Muscle of leg (tissue), 16 donors: Measurements from ENCODE around the gene ZRANB3. TPM values are rescaled to one million over a fixed set of nuclear protein-coding genes. Genes with fewer than 3 reads are reported as not detected.

Experiments
- DNase-seq: peaks from one replicate; pipeline ENCODE4 v3.0.0; 2013
- H3K27ac ChIP-seq: one replicate; pipeline ENCODE4 v1.5.1; 2013; ENCODE audit warnings: mild to moderate bottlenecking, low read length, control low read depth
- H3K27me3 ChIP-seq: one replicate; pipeline ENCODE4 v1.6.1; 2013; ENCODE audit warnings: low read length; ENCODE audit not compliant: control insufficient read depth, insufficient read depth
- H3K36me3 ChIP-seq: one replicate; pipeline ENCODE4 v1.6.1; 2013; ENCODE audit warnings: low read length; ENCODE audit not compliant: control insufficient read depth, insufficient read depth
- H3K4me1 ChIP-seq: one replicate; pipeline ENCODE4 v1.6.1; 2013; ENCODE audit warnings: low read length; ENCODE audit not compliant: control insufficient read depth, insufficient read depth
- H3K4me3 ChIP-seq: one replicate; pipeline ENCODE4 v1.5.1; 2013; ENCODE audit warnings: low read length, control low read depth
- H3K9me3 ChIP-seq: replicated peaks from 2 replicates; pipeline ENCODE4 v1.6.1; 2013; ENCODE audit warnings: low read depth, low read length; ENCODE audit not compliant: control insufficient read depth
- WGBS: methylation state at CpG from one replicate; pipeline ENCODE4 v1.1.5; 2013; ENCODE audit warnings: missing lambda C conversion rate; ENCODE audit not compliant: insufficient coverage; 5-methylcytosine and 5-hydroxymethylcytosine counted together
- long read RNA-seq, 11 donors: transcript quantifications; one replicate each; lab custom pipeline, GENCODE V29; 2026
- polyA plus RNA-seq, 8 donors: library from polyadenylated mRNA; unstranded; fragments of 120-200 nt; gene quantifications; one replicate each; pipeline versions ENCODE4 v1.2.1 to v1.2.3, GENCODE V29; 2013; ENCODE audit warnings: inconsistent platforms in 1 of 8, low replicate concordance in 1 of 8; ENCODE audit not compliant: insufficient read length in 8 of 8, insufficient read depth in 1 of 8
- total RNA-seq: library from RNA; stranded (reverse); fragments of 120-200 nt; gene quantifications from one replicate; pipeline ENCODE4 v1.2.4, GENCODE V29; 2013

ZRANB3 gene
- total RNA-seq (9.1 TPM), polyA plus RNA-seq (1 to 10 TPM; 4.9 to 8.0 (median 6.5) TPM)
- long read RNA-seq, donor 1 = 0 reads
- long read RNA-seq, donor 2 = 0 reads
- long read RNA-seq, donor 3 = 0 reads
- long read RNA-seq, donor 4 = 0 reads
- long read RNA-seq, donor 5 = 0 reads
- long read RNA-seq, donor 6 = 0 reads
- long read RNA-seq, donor 7 = 0 reads
- long read RNA-seq, donor 8 = 0 reads
- long read RNA-seq, donor 9, partial matches to known transcripts = 0 of 1 reads
- long read RNA-seq, donor 9, other reads (novel, unspliced or antisense) = 0 of 1 reads
- long read RNA-seq, donor 10 = 0 reads
- long read RNA-seq, donor 11 = 0 reads

DNA sequence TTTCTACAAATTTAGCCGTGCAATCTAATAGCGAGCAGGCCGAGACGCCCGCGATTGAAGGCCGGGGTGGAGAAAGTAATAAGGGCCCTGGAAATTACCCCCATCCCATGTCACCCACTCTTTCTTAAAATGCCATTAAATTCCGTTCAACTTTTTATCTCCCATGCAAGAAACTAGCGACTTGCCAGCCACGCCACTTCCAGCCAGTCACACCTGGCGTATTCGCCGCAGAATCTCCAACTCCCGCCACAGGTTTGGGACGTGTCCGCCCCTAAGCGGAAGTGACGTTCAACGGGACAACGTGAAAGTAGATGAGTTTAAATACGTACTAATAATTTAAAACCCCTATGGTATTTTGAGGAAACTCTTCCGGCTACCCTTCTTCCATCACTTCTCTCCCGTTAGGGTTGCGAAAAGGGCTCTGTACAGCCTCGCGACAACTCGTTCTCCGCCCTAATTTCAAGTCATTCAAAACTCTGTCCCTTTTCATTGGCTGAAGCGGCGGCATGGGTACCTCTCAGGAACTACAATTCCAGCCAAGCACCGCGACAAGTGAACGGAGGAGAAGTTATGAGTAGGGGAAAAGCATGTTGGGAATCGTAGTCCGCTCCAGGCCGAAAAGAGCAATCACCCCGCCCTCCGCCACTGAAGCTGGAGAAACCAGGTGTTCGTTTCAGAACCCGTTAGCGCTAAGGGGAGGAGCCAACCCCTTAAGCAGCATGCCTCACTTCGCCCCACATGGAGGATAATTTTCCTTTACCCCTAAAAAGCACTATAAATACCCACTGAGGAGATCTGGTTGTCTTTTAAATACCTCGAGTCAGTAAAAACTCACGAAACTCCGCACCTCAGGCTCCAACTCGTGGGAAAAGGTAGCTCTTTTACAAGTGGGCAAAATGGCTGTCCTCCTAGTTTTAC lies at the start of gene ZRANB3:
ZRANB3 (minus strand) TSS at position 906 of the 918 bp plus-strand sequence.
- H3K36me3 ChIP-seq = no peaks in the 10 kb centered on the region
- H3K27ac ChIP-seq = peak within 1 kb of the TSS; percentile 98
- peaks cover 4% of the 10 kb centered on the region for H3K4me1 ChIP-seq
- no peaks in the 10 kb centered on the region for H3K9me3 ChIP-seq
- no peaks in the 10 kb centered on the region for H3K27me3 ChIP-seq
- 0% methylated on average over 15 of the region's 46 CpGs for WGBS
- peak within 1 kb of the TSS; percentile 79 for H3K4me3 ChIP-seq
- DNase-seq = peak; percentile 100

DNA sequence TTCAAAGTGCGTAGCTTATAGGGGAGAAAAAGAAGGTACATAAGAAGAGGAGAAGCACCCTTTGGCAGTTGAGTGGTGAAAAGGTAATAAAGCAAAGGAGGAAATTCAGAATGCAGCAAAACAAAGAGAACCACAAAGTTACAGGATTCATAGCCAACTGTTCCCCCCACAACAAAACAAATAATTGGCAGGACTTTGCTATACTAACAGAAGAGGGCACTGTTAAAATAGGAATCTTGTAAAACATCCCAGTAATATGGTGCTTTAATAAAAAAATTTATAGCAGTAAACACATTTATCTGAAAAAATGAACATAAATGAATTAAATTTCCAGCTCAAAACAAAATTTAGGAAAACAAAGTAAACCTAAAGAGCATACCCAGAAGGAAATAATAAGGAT lies 42.6 kb upstream of the ZRANB3 start:
- no peaks in the 10 kb centered on the region for H3K4me1 ChIP-seq
- no peak for DNase-seq
- H3K36me3 ChIP-seq = peaks cover 3% of the 10 kb centered on the region
- H3K27me3 ChIP-seq = no peaks in the 10 kb centered on the region
- H3K9me3 ChIP-seq = no peaks in the 10 kb centered on the region
- 100% methylated on average over 1 of the region's 1 CpG for WGBS
- no peak overlapping the region for H3K4me3 ChIP-seq
- H3K27ac ChIP-seq = no peak overlapping the region

GRCh38 chr2:135570884-135571283 lies 39.9 kb upstream of the ZRANB3 start:
- no CpG with 5 or more reads among the region's 2 CpGs for WGBS
- no peak overlapping the region for H3K27ac ChIP-seq
- no peak overlapping the region for H3K4me3 ChIP-seq
- H3K9me3 ChIP-seq = no peaks in the 10 kb centered on the region
- no peaks in the 10 kb centered on the region for H3K4me1 ChIP-seq
- no peak for DNase-seq
- H3K36me3 ChIP-seq = peaks cover 3% of the 10 kb centered on the region
- H3K27me3 ChIP-seq = no peaks in the 10 kb centered on the region

DNA sequence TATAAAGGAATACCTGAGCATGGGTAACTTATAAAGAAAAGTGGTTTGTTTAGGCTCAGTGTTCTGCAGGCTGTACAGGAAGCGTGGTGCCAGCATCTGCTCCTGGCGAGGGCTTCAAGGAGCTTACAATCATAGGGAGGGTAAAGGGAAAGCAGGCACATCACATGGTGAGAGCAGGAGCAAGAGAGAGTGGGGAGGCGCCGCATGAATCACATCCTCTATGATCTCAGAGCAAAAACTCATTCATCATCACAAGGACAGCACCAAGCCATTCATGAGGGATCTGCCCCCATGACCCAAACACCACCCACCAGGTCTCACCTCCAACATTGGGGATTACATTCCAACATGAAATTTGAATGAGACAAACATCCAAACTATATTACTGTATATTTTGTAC lies 32.8 kb upstream of the ZRANB3 start:
- Histone ChIP-seq H3K36me3 (no peaks in the 10 kb centered on the region), H3K4me3 (no peak overlapping the region), H3K27ac (no peak overlapping the region), H3K9me3 (no peaks in the 10 kb centered on the region), H3K27me3 (no peaks in the 10 kb centered on the region), H3K4me1 (no peaks in the 10 kb centered on the region)
- WGBS = 100% methylated on average over 2 of the region's 4 CpGs
- no peak for DNase-seq

DNA sequence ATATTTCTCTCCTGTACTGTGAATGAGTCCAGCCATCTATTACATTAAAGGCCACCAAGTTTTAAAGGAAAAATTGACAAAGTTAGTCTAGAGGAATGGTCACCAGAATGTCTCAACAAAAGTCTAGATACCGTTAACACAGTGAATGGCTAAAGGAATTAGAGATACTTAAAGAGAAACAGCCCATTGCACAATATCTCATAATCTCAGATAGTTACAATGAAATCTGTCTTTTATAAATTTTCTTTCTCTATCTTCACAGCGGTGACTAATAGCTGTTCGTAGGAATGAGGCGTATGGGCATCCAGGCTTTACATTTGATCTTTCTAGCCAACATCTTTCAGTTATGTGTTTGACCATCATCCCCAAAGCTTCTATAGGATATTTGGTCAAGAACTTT lies 30.9 kb upstream of the ZRANB3 start:
- no peaks in the 10 kb centered on the region for H3K36me3 ChIP-seq
- no peaks in the 10 kb centered on the region for H3K9me3 ChIP-seq
- no peak for DNase-seq
- H3K27me3 ChIP-seq = no peaks in the 10 kb centered on the region
- H3K4me1 ChIP-seq = peaks cover 2% of the 10 kb centered on the region
- H3K27ac ChIP-seq = no peak overlapping the region
- WGBS = no CpG with 5 or more reads among the region's 4 CpGs
- H3K4me3 ChIP-seq = no peak overlapping the region

DNA sequence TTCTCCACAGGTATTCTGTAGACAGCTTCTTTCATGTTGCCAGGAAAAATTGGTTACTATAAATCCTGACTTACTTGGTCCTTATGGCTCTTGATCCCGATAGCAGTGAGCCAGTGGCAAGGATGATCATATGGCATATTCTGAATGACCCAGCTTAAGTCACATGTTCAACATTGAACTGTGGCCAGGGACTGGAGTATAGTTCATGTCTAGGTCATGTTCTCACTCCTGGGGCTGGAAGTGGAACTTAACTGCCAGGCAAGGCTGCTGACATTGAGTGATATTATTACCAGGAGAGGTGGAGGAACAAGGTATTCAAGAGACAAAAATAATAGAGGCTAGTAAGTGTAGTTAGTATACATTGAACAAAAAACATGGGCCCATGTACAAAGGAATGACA lies 26.5 kb upstream of the ZRANB3 start:
- no peak overlapping the region for H3K27ac ChIP-seq
- no peak overlapping the region for H3K4me3 ChIP-seq
- WGBS = 60% methylated on average over 1 of the region's 1 CpG
- no peaks in the 10 kb centered on the region for H3K27me3 ChIP-seq
- no peaks in the 10 kb centered on the region for H3K9me3 ChIP-seq
- H3K36me3 ChIP-seq = peaks cover 3% of the 10 kb centered on the region
- peaks cover 2% of the 10 kb centered on the region for H3K4me1 ChIP-seq
- peak; percentile 26 for DNase-seq

GRCh38 chr2:135555311-135555710 lies 24.3 kb upstream of the ZRANB3 start:
- DNase-seq = no peak
- H3K27me3 ChIP-seq = no peaks in the 10 kb centered on the region
- H3K9me3 ChIP-seq = no peaks in the 10 kb centered on the region
- peaks cover 2% of the 10 kb centered on the region for H3K4me1 ChIP-seq
- 88% methylated on average over 1 of the region's 4 CpGs for WGBS
- no peak overlapping the region for H3K4me3 ChIP-seq
- H3K27ac ChIP-seq = no peak overlapping the region
- H3K36me3 ChIP-seq = peaks cover 3% of the 10 kb centered on the region

DNA sequence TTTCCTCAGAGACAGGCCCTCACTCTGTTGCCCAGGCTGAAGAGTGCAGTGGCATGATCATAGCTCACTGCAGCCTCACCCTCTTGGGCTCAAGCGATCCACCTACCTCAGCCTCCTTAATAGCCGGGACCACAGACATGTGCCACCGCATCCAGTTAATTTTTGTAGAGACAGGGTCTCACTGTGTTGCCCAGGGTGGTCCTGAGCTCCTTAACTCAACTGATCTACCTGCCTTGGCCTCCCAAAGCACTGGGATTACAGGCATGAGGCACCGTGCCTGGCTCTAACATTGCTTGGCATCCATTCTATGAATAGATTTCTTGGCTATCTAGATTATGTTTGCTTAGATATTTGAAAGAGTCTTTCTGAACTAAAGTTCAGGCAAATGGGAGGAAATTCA lies 21.9 kb upstream of the ZRANB3 start:
- H3K9me3 ChIP-seq = no peaks in the 10 kb centered on the region
- no peak overlapping the region for H3K4me3 ChIP-seq
- peaks cover 3% of the 10 kb centered on the region for H3K36me3 ChIP-seq
- peaks cover 2% of the 10 kb centered on the region for H3K4me1 ChIP-seq
- 97% methylated on average over 4 of the region's 4 CpGs for WGBS
- no peak overlapping the region for H3K27ac ChIP-seq
- no peaks in the 10 kb centered on the region for H3K27me3 ChIP-seq
- no peak for DNase-seq

GRCh38 chr2:135551356-135551755 lies 20.3 kb upstream of the ZRANB3 start:
- Histone ChIP-seq H3K27ac (no peak overlapping the region), H3K9me3 (no peaks in the 10 kb centered on the region), H3K36me3 (peaks cover 3% of the 10 kb centered on the region), H3K27me3 (no peaks in the 10 kb centered on the region), H3K4me3 (no peak overlapping the region), H3K4me1 (no peaks in the 10 kb centered on the region)
- no CpG with 5 or more reads among the region's 5 CpGs for WGBS
- DNase-seq = no peak

DNA sequence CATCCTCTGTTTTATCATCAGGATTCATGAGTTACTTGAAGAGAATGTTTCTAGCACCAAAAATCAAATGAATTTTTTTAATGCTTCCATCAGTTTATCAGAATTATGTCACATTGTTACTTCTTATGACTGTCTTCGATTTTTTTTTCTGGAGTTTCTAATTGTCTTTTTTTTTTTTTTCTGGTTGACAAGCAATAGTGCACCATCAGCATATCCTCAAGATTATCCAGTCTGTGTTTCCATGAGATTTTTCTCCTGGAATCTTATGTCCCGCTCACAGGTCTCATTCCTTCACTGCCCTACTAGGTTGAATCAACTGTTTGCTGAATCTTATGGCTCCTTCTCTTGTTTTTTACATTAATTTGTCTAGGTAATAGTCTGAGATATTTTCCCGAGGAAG lies 16.3 kb upstream of the ZRANB3 start:
- 100% methylated on average over 1 of the region's 3 CpGs for WGBS

More for the DNA sequence above, 16.3 kb upstream of the ZRANB3 start:
- H3K27ac ChIP-seq = no peak overlapping the region
- H3K36me3 ChIP-seq = no peaks in the 10 kb centered on the region
- no peak overlapping the region for H3K4me3 ChIP-seq
- no peak for DNase-seq
- no peaks in the 10 kb centered on the region for H3K9me3 ChIP-seq
- H3K4me1 ChIP-seq = no peaks in the 10 kb centered on the region
- no peaks in the 10 kb centered on the region for H3K27me3 ChIP-seq
